HEK293 (cell line): ENCODE data around the gene METTL14.

Experiments
- CTCF ChIA-PET: fragments of 350-600 bp; formaldehyde crosslinking; extraction: SDS; loops from one replicate; lab custom pipeline; 2021; ENCODE audit warnings: antibody characterized with exemption; lab: Yijun Ruan, JAX
- POLR2A ChIA-PET: fragments of 300-600 bp; formaldehyde crosslinking; extraction: SDS; loops from one replicate; lab custom pipeline; 2020; ENCODE audit warnings: antibody characterized with exemption, inconsistent platforms; lab: Yijun Ruan, JAX
- H3K27ac ChIP-seq: fragments of 200-500 bp; sonication (Bioruptor generic); 2 replicates; pipeline ENCODE4 v1.5.1; 2014; ENCODE audit warnings: low read depth, low read length, control low read depth, inconsistent platforms; ENCODE audit errors: extremely low read depth
- H3K36me3 ChIP-seq, 2 experiments: fragments of 200-500 bp in 1 of 2; sonication (Bioruptor generic) in 1 of 2; 1 replicate in 1 of 2; 2 replicates in 1 of 2; pipeline ENCODE4 v1.5.1; 2014 to 2017; ENCODE audit warnings: inconsistent platforms in 2 of 2, low read length in 2 of 2; ENCODE audit not compliant: control insufficient read depth in 2 of 2, insufficient read depth in 1 of 2
- H3K4me1 ChIP-seq: fragments of 200-500 bp; sonication (Bioruptor generic); 2 replicates; pipeline ENCODE4 v1.5.1; 2014; ENCODE audit warnings: mild to moderate bottlenecking, low read length, inconsistent platforms; ENCODE audit not compliant: control insufficient read depth, insufficient read depth
- H3K4me3 ChIP-seq: 2 replicates; pipeline ENCODE4 v1.5.1; 2011; ENCODE audit warnings: low read depth, mild to moderate bottlenecking, control low read depth, low read length, moderate library complexity
- H3K9me3 ChIP-seq: fragments of 200-500 bp; sonication (Bioruptor generic); 2 replicates; pipeline ENCODE4 v1.5.1; 2014; ENCODE audit warnings: low read depth, low read length, inconsistent platforms; ENCODE audit not compliant: control insufficient read depth, insufficient read depth
- BCL11A ChIP-seq: fragments of 450-650 bp; formaldehyde crosslinking; IDR thresholded peaks from 2 replicates; pipeline ENCODE4 v1.5.1; 2016; ENCODE audit warnings: low read depth, missing biosample characterization, missing genetic modification characterization
- CTCF ChIP-seq: fragments of 450-650 bp; formaldehyde crosslinking; IDR thresholded peaks from 2 replicates; pipeline ENCODE4 v1.5.1; 2016; ENCODE audit warnings: missing biosample characterization, missing genetic modification characterization
- GLI4 ChIP-seq: fragments of 450-650 bp; formaldehyde crosslinking; IDR thresholded peaks from 2 replicates; pipeline ENCODE4 v1.5.1; 2016; ENCODE audit warnings: missing biosample characterization, missing genetic modification characterization
- HOXC10 ChIP-seq: sonication (generic); formaldehyde crosslinking; IDR thresholded peaks from 2 replicates; pipeline ENCODE4 v1.8.1; 2023; ENCODE audit warnings: mild to moderate bottlenecking, missing genetic modification reagents
- IKZF3 ChIP-seq: fragments of 450-650 bp; IDR thresholded peaks from 2 replicates; pipeline ENCODE4 v1.5.0; 2018; ENCODE audit warnings: missing biosample characterization, mild to moderate bottlenecking, missing genetic modification characterization, moderate library complexity
- MEIS1 ChIP-seq: sonication (generic); formaldehyde crosslinking; IDR thresholded peaks from 2 replicates; pipeline ENCODE4 v1.8.1; 2022; ENCODE audit warnings: missing genetic modification reagents, mild to moderate bottlenecking, borderline replicate concordance
- SCRT1 ChIP-seq: fragments of 450-650 bp; formaldehyde crosslinking; IDR thresholded peaks from 2 replicates; pipeline ENCODE4 v1.5.1; 2016; ENCODE audit warnings: missing biosample characterization, missing genetic modification characterization, borderline replicate concordance
- YY2 ChIP-seq: fragments of 450-650 bp; formaldehyde crosslinking; IDR thresholded peaks from 2 replicates; pipeline ENCODE4 v1.5.1; 2016; ENCODE audit warnings: missing biosample characterization, missing genetic modification characterization
- ZBTB1 ChIP-seq: fragments of 450-650 bp; formaldehyde crosslinking; IDR thresholded peaks from 2 replicates; pipeline ENCODE4 v1.5.1; 2016; ENCODE audit warnings: missing biosample characterization, missing genetic modification characterization
- ZBTB20 ChIP-seq: fragments of 450-650 bp; formaldehyde crosslinking; IDR thresholded peaks from 2 replicates; pipeline ENCODE4 v1.5.1; 2016; ENCODE audit warnings: missing biosample characterization, missing genetic modification characterization
- ZNF146 ChIP-seq: fragments of 450-650 bp; formaldehyde crosslinking; IDR thresholded peaks from 2 replicates; pipeline ENCODE4 v1.5.1; 2016; ENCODE audit warnings: missing biosample characterization, missing genetic modification characterization
- ZNF202 ChIP-seq: fragments of 450-650 bp; formaldehyde crosslinking; IDR thresholded peaks from 2 replicates; pipeline ENCODE4 v1.5.1; 2016; ENCODE audit warnings: missing biosample characterization, missing genetic modification characterization, borderline replicate concordance
- ZNF302 ChIP-seq: fragments of 450-650 bp; formaldehyde crosslinking; IDR thresholded peaks from 2 replicates; pipeline ENCODE4 v1.5.1; 2016; ENCODE audit warnings: missing biosample characterization, missing genetic modification characterization, low read depth
- ZNF354C ChIP-seq: fragments of 450-650 bp; formaldehyde crosslinking; IDR thresholded peaks from 2 replicates; pipeline ENCODE4 v1.5.1; 2016; ENCODE audit warnings: missing biosample characterization, missing genetic modification characterization, low read depth, borderline replicate concordance
- ZNF362 ChIP-seq: fragments of 450-650 bp; formaldehyde crosslinking; IDR thresholded peaks from 2 replicates; pipeline ENCODE4 v1.5.1; 2016; ENCODE audit warnings: missing biosample characterization, missing genetic modification characterization
- ZNF394 ChIP-seq: fragments of 450-650 bp; formaldehyde crosslinking; IDR thresholded peaks from 2 replicates; pipeline ENCODE4 v1.5.1; 2016; ENCODE audit warnings: missing biosample characterization, missing genetic modification characterization, mild to moderate bottlenecking, moderate library complexity, borderline replicate concordance
- ZNF645 ChIP-seq: fragments of 450-650 bp; formaldehyde crosslinking; IDR thresholded peaks from 2 replicates; pipeline ENCODE4; 2016; ENCODE audit warnings: missing biosample characterization, missing genetic modification characterization
- ZNF670 ChIP-seq: fragments of 450-650 bp; formaldehyde crosslinking; IDR thresholded peaks from 2 replicates; pipeline ENCODE4 v1.5.1; 2016; ENCODE audit warnings: missing biosample characterization, missing genetic modification characterization, low read depth
- ZNF707 ChIP-seq: fragments of 450-650 bp; formaldehyde crosslinking; IDR thresholded peaks from 2 replicates; pipeline ENCODE4 v1.5.1; 2016; ENCODE audit warnings: missing biosample characterization, missing genetic modification characterization
- ZNF776 ChIP-seq: fragments of 450-650 bp; formaldehyde crosslinking; IDR thresholded peaks from 2 replicates; pipeline ENCODE4 v1.5.0; 2017; ENCODE audit warnings: missing biosample characterization, missing genetic modification characterization, borderline replicate concordance
- ZNF791 ChIP-seq: fragments of 450-650 bp; formaldehyde crosslinking; IDR thresholded peaks from 2 replicates; pipeline ENCODE4 v1.5.1; 2016; ENCODE audit warnings: missing biosample characterization, missing genetic modification characterization
- ZXDB ChIP-seq: fragments of 450-650 bp; formaldehyde crosslinking; IDR thresholded peaks from 2 replicates; pipeline ENCODE4 v1.5.1; 2016; ENCODE audit warnings: missing biosample characterization, missing genetic modification characterization

The METTL14 gene

GRCh38 chr4:118680808-118681207 is 4.4 kb upstream of the METTL14 start:
- no peaks in the 10 kb centered on the region for H3K9me3 ChIP-seq
- TF ChIP-seq BCL11A (tag by site-specific recombination) (no peak), ZNF146 (tag by site-specific recombination) (no peak), IKZF3 (tag by site-specific recombination) (no peak), HOXC10 (no peak), ZNF302 (no peak), ZNF670 (tag by site-specific recombination) (no peak), ZNF776 (tag by site-specific recombination) (no peak), ZNF791 (no peak), ZNF202 (no peak), ZNF394 (tag by site-specific recombination) (no peak), ZNF707 (tag by site-specific recombination) (no peak), YY2 (no peak)
- H3K36me3 ChIP-seq = no peaks in the 10 kb centered on the region
- H3K4me1 ChIP-seq = no peaks in the 10 kb centered on the region
- POLR2A ChIA-PET = no interaction called here
- H3K4me3 ChIP-seq = no peak overlapping the region
- CTCF ChIA-PET = no interaction called here
- no peak overlapping the region for H3K27ac ChIP-seq

GRCh38 chr4:118682928-118683327 is 2.3 kb upstream of the METTL14 start:
- H3K9me3 ChIP-seq = no peaks in the 10 kb centered on the region
- no peaks in the 10 kb centered on the region for H3K4me1 ChIP-seq
- H3K36me3 ChIP-seq = peaks cover 0 to 4% of the 10 kb centered on the region in 2 experiments; a peak in 2 of 3 replicates
- TF ChIP-seq ZNF362 (tag by site-specific recombination) = no peak
- no peak for TF ChIP-seq MEIS1 (CRISPR knock-in tag)
- no peak for TF ChIP-seq ZBTB20
- TF ChIP-seq CTCF (tag by site-specific recombination) = no peak
- TF ChIP-seq ZNF645 (tag by site-specific recombination) = no peak
- TF ChIP-seq SCRT1 (tag by site-specific recombination) = no peak
- TF ChIP-seq ZXDB (tag by site-specific recombination) = no peak
- no peak for TF ChIP-seq GLI4 (tag by site-specific recombination)
- no peak for TF ChIP-seq ZNF354C (tag by site-specific recombination)
- TF ChIP-seq ZBTB1 = no peak
- ChIA-PET POLR2A (no interaction called here), CTCF (interaction anchor here (0.9 to 1.0 kb wide), 2 partner anchors 10 to 11 kb away, joined by 3 read pairs; no protein-coding TSS in a partner anchor)
- no peak overlapping the region for H3K4me3 ChIP-seq
- no peak overlapping the region for H3K27ac ChIP-seq
